Mesothelial cell of epicardium (in vitro differentiated cells): ENCODE measurements around the gene SLC6A12. TPM values are rescaled to one million over a fixed set of nuclear protein-coding genes. Genes with fewer than 3 reads are reported as not detected.
"Not testable (repeated sequence)": the region's sequence is repeated elsewhere in the genome, so short reads cannot be mapped to it uniquely, and the experiment has no call there.

Experiments
- DNase-seq, 2 experiments: peaks; one replicate each; pipeline ENCODE4 v3.0.0; 2021; ENCODE audit warnings: low spot score in 2 of 2; ENCODE audit not compliant: unreplicated experiment in 2 of 2
- H3K27ac Mint-ChIP-seq: 2 replicates; pipeline ENCODE4 v1.8.0; 2021; ENCODE audit warnings: mixed read lengths
- H3K27me3 Mint-ChIP-seq: 2 replicates; pipeline ENCODE4 v1.8.0; 2021; ENCODE audit warnings: low read depth, mixed read lengths
- H3K36me3 Mint-ChIP-seq: 2 replicates; pipeline ENCODE4 v1.8.0; 2021; ENCODE audit warnings: mixed read lengths
- H3K4me1 Mint-ChIP-seq: 2 replicates; pipeline ENCODE4 v1.8.0; 2021; ENCODE audit warnings: mixed read lengths
- H3K4me3 Mint-ChIP-seq: 2 replicates; pipeline ENCODE4 v1.8.0; 2021; ENCODE audit warnings: mild to moderate bottlenecking, moderate library complexity, mixed read lengths
- H3K9me3 Mint-ChIP-seq: 2 replicates; pipeline ENCODE4 v1.8.0; 2021; ENCODE audit warnings: mixed read lengths
- total RNA-seq: library from RNA; stranded (reverse); gene quantifications from 3 replicates; pipeline ENCODE4 v1.2.1, GENCODE V29; 2021
- TF ChIP-seq, protein P1 (sequence below): fragments of 200-600 bp; sonication (generic); IDR thresholded peaks from one replicate; pipeline ENCODE4 v1.5.0; 2021; ENCODE audit warnings: antibody characterized with exemption; ENCODE audit not compliant: unreplicated experiment

The SLC6A12 gene
- total RNA-seq, 1 donor from 2014 or later: 0.29 TPM

DNA sequence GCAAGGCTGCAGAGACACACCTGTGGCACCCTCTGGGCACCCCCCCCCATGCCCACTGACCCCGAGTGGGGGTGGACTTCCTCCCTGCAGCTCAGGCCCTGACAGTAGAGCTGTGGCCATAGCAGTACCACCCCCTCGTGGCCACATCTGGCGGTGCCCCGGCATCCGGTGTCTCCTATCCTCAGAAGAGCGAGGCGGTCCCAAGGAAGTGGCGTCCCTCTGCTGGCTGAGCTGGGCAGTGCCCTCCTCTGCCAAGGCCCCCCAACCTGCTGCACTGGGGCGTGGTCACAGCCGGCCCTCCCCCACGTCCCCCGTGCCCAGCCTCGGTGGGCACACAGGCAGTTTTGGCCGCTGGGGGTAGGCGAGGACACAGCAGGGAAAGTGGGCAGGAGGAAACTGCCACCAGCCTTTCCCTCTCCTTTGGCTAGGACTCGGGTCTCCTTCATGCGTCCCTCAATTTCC lies 6.0 kb upstream of the SLC6A12 start:
- no peak overlapping the region for H3K27ac Mint-ChIP-seq
- H3K36me3 Mint-ChIP-seq: no peaks in the 10 kb centered on the region
- DNase-seq: peak in 1 of 2 experiments; percentile 75
- TF ChIP-seq, protein P1, sequence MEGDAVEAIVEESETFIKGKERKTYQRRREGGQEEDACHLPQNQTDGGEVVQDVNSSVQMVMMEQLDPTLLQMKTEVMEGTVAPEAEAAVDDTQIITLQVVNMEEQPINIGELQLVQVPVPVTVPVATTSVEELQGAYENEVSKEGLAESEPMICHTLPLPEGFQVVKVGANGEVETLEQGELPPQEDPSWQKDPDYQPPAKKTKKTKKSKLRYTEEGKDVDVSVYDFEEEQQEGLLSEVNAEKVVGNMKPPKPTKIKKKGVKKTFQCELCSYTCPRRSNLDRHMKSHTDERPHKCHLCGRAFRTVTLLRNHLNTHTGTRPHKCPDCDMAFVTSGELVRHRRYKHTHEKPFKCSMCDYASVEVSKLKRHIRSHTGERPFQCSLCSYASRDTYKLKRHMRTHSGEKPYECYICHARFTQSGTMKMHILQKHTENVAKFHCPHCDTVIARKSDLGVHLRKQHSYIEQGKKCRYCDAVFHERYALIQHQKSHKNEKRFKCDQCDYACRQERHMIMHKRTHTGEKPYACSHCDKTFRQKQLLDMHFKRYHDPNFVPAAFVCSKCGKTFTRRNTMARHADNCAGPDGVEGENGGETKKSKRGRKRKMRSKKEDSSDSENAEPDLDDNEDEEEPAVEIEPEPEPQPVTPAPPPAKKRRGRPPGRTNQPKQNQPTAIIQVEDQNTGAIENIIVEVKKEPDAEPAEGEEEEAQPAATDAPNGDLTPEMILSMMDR: peak; percentile 75
- H3K9me3 Mint-ChIP-seq: no peaks in the 10 kb centered on the region
- H3K4me3 Mint-ChIP-seq: no peak overlapping the region
- peaks cover 10% of the 10 kb centered on the region for H3K4me1 Mint-ChIP-seq
- peaks cover 17% of the 10 kb centered on the region for H3K27me3 Mint-ChIP-seq

DNA sequence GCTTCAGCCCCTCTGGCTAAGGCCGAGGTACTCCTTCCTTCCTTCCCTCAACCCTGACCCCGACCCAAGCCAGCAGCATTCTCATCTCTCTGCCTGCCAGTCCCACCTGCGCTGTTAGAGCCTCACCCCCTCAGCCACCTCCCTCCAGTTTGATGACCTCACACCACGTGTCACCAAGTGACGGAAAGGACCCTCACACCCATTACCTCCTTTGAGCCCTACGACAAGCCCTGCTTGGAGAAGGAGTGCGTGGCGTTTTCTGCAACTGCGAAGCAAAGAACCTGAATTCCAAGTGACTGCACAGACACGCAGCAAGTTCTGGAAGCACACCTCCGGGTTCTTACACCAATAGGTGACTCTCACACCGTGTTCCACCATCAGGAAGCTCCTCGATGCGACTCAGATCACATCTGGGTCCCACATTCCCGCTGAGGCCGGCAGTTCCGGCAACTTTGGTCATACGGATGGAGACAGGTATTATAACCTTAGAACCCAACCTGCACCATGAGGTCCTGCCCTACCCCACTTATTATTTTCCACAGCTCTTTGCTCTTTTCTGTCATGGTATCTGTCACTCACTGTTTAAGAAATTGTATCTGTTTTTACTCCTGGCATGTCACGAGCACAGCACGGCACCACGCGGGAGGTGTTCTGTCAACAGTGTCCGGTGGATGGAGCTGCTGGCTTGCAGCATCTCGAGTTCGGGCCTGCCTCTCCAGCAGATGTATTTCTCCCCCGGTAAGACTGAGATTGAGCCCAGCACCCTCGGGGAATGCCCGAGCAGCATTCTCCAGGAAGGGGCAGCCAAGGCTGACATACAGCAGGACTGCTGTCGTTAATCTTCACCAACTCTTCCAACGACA lies 5.0 kb upstream of the SLC6A12 start:
- Mint-ChIP-seq H3K9me3 (no peaks in the 10 kb centered on the region), H3K4me3 (no peak overlapping the region), H3K27me3 (peaks cover 24% of the 10 kb centered on the region), H3K4me1 (peaks cover 10% of the 10 kb centered on the region), H3K27ac (no peak overlapping the region), H3K36me3 (no peaks in the 10 kb centered on the region)
- no peak for DNase-seq
- TF ChIP-seq, protein P1: no peak

DNA sequence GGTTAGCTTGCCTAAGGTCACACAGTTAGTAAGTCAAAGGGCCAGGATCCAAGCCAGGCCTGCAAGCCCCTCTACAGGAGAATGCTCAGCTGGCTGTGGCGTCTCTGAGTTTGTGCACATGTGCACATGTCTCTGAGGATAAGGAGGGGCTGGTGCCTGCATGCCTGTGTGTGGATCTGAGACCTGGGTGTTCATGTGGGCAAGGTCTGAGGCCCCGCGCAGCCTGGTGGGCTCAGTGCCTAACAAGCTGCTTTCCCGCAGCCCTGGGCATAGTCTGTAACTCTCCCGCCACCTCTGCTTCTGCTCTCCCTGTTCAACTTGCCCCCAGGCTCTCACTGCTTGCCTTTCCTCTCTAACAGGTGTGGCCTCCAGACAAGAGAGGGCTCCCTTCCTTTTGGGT lies 4.3 kb upstream of the SLC6A12 start:
- H3K27ac Mint-ChIP-seq: no peak overlapping the region
- DNase-seq: no peak
- H3K27me3 Mint-ChIP-seq: peaks cover 31% of the 10 kb centered on the region
- H3K36me3 Mint-ChIP-seq: no peaks in the 10 kb centered on the region
- H3K4me1 Mint-ChIP-seq: peaks cover 16% of the 10 kb centered on the region
- no peaks in the 10 kb centered on the region for H3K9me3 Mint-ChIP-seq
- H3K4me3 Mint-ChIP-seq: no peak overlapping the region
- TF ChIP-seq, protein P1: no peak

DNA sequence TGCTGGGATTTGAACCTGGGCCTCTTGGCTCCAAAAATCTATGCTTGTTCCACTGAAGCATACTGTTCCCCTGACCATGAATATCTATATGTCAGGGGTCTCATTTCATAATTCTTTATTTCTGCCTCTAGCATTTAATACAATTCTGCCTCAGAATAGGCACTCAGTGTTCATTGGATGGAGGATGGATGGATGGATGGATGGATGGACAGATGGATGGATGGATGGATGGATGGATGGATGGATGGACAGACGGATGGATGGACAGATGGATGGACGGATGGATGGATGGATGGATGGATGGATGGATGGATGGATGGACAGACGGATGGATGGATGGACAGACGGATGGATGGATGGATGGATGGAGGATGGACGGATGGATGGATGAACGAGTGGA lies 3.1 kb upstream of the SLC6A12 start:
- not testable (repeated sequence) for H3K9me3 Mint-ChIP-seq

DNA sequence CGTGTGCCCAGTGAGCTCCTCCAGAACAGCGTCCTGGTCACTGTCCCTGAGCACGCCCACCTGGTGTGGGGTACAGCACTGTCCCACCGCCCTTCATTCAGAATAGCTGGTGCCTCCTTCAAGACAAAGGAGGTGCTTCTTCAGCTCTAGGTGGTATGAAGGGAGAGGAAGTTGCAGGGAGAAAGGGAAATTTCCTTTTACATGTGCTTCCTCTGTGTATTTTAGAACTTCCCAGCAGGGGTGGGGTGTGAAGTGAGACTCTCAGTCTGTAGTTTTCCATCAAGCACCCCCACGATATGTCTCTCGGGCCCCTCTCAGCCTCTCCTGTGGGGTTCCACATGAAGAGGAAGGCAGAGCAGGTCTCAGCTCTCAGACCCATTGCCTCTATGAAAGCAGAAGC lies 1.2 kb upstream of the SLC6A12 start:
- H3K9me3 Mint-ChIP-seq: no peaks in the 10 kb centered on the region
- H3K4me1 Mint-ChIP-seq: peaks cover 20% of the 10 kb centered on the region
- H3K27me3 Mint-ChIP-seq: peaks cover 54% of the 10 kb centered on the region

More for the DNA sequence above, 3.1 kb upstream of the SLC6A12 start:
- H3K27ac Mint-ChIP-seq, DNase-seq, H3K4me3 Mint-ChIP-seq, H3K36me3 Mint-ChIP-seq: not testable (repeated sequence)
- peaks cover 38% of the 10 kb centered on the region for H3K27me3 Mint-ChIP-seq
- peaks cover 23% of the 10 kb centered on the region for H3K4me1 Mint-ChIP-seq

DNA sequence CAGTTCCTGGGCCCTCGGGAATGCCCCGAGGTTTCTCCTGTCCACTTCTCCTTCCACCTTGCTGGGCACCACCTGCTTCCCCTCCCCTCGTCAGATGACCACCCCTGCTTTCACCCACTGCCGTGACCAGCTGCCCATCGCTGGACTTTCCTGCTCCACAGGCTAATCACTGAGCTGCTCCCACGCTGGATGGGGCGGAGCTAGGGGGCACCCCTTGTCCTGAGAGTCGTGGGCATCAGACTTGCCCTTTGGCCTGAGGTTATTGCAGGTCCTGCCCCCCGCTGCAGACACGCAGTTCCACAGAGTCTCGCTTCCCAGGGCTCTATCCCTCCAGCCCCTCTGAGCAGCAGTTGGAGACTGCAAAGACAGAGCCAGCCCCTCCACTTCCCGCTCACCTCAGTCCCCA lies 427 bp downstream of the SLC6A12 start:
- DNase-seq: no peak
- H3K27me3 Mint-ChIP-seq: peaks cover 66% of the 10 kb centered on the region
- H3K9me3 Mint-ChIP-seq: no peaks in the 10 kb centered on the region
- H3K36me3 Mint-ChIP-seq: no peaks in the 10 kb centered on the region
- TF ChIP-seq, protein P1: no peak
- H3K27ac Mint-ChIP-seq: peak overlapping the region; percentile 8
- no peak overlapping the region for H3K4me3 Mint-ChIP-seq
- H3K4me1 Mint-ChIP-seq: peaks cover 13% of the 10 kb centered on the region

More for the DNA sequence above, 1.2 kb upstream of the SLC6A12 start:
- H3K36me3 Mint-ChIP-seq: no peaks in the 10 kb centered on the region
- TF ChIP-seq, protein P1: no peak
- DNase-seq: no peak
- no peak overlapping the region for H3K27ac Mint-ChIP-seq
- no peak overlapping the region for H3K4me3 Mint-ChIP-seq
